HepG2 (cell line): ENCODE measurements around the gene FAM3B. TPM values are rescaled to one million over a fixed set of nuclear protein-coding genes. Genes with fewer than 3 reads are reported as not detected.

Experiments
- BHLHE40 ChIP-seq: IDR thresholded peaks from 2 replicates; pipeline ENCODE4 v1.6.1; 2011; ENCODE audit warnings: low read length, improper control_type of control experiment
- CBX5 ChIP-seq: sonication (generic); formaldehyde crosslinking; IDR thresholded peaks from 2 replicates; pipeline ENCODE4 v1.4.0; 2020; ENCODE audit warnings: missing genetic modification reagents, borderline replicate concordance
- CCDC6 ChIP-seq: sonication (generic); formaldehyde crosslinking; IDR thresholded peaks from 2 replicates; pipeline ENCODE4 v1.8.1; 2022; ENCODE audit warnings: mild to moderate bottlenecking, missing genetic modification reagents, moderate library complexity
- CREB3 ChIP-seq: sonication (generic); formaldehyde crosslinking; IDR thresholded peaks from 2 replicates; pipeline ENCODE4 v1.5.0; 2020; ENCODE audit warnings: missing genetic modification reagents
- ETV6 ChIP-seq: sonication (generic); formaldehyde crosslinking; conservative IDR thresholded peaks from 2 replicates; pipeline ENCODE4 v1.4.0; 2020; ENCODE audit warnings: missing genetic modification reagents
- EZH2 ChIP-seq: conservative IDR thresholded peaks from 2 replicates; pipeline ENCODE4 v1.6.1; 2012; ENCODE audit warnings: mild to moderate bottlenecking, low read depth, low read length, moderate library complexity
- FOXO1 ChIP-seq: sonication (generic); formaldehyde crosslinking; IDR thresholded peaks from 2 replicates; pipeline ENCODE4 v1.4.0; 2020; ENCODE audit warnings: missing genetic modification reagents
- GZF1 ChIP-seq: sonication (generic); formaldehyde crosslinking; IDR thresholded peaks from 2 replicates; pipeline ENCODE4 v1.5.1; 2020; ENCODE audit warnings: mild to moderate bottlenecking, missing genetic modification reagents
- HMGA1 ChIP-seq: sonication (generic); formaldehyde crosslinking; conservative IDR thresholded peaks from 2 replicates; pipeline ENCODE4 v1.4.0; 2020; ENCODE audit warnings: missing genetic modification reagents
- HNRNPL ChIP-seq: fragments of 200-400 bp; formaldehyde crosslinking; IDR thresholded peaks from 2 replicates; pipeline ENCODE4 v1.6.1; 2017; ENCODE audit warnings: mild to moderate bottlenecking, low read depth, low read length
- MAFK ChIP-seq, 2 experiments: IDR thresholded peaks in 1 of 2; conservative IDR thresholded peaks in 1 of 2; 2 replicates each; pipeline ENCODE4 v1.6.1; 2011; ENCODE audit warnings: improper control_type of control experiment in 2 of 2, low read length in 2 of 2
- MED1 ChIP-seq: sonication (generic); formaldehyde crosslinking; IDR thresholded peaks from 2 replicates; pipeline ENCODE4 v1.4.0; 2020; ENCODE audit warnings: missing genetic modification reagents
- MNT ChIP-seq: fragments of 450-650 bp; IDR thresholded peaks from 2 replicates; pipeline ENCODE4 v1.6.1; 2016
- NAIF1 ChIP-seq: sonication (generic); formaldehyde crosslinking; IDR thresholded peaks from 2 replicates; pipeline ENCODE4 v1.5.0; 2020; ENCODE audit warnings: mild to moderate bottlenecking, missing genetic modification reagents, borderline replicate concordance
- POLR2AphosphoS2 ChIP-seq: IDR thresholded peaks from 2 replicates; pipeline ENCODE4 v1.6.1; 2011; ENCODE audit warnings: low read depth, low read length, improper control_type of control experiment
- SNAPC4 ChIP-seq: sonication (generic); formaldehyde crosslinking; IDR thresholded peaks from 2 replicates; pipeline ENCODE4 v1.4.0; 2020; ENCODE audit warnings: mild to moderate bottlenecking, missing genetic modification reagents
- SUZ12 ChIP-seq: fragments of 150-350 bp; IDR thresholded peaks from 2 replicates; pipeline ENCODE4 v1.6.1; 2014; ENCODE audit warnings: low read depth, low read length
- SYNCRIP ChIP-seq: fragments of 200-400 bp; formaldehyde crosslinking; IDR thresholded peaks from 2 replicates; pipeline ENCODE4 v1.6.1; 2018; ENCODE audit warnings: mild to moderate bottlenecking, low read depth, low read length; ENCODE audit not compliant: insufficient read depth
- ZFP90 ChIP-seq: sonication (generic); formaldehyde crosslinking; IDR thresholded peaks from 2 replicates; pipeline ENCODE4 v1.8.0; 2022; ENCODE audit warnings: missing genetic modification reagents, mild to moderate bottlenecking, inconsistent platforms, borderline replicate concordance
- ZMYM3 ChIP-seq: sonication (generic); formaldehyde crosslinking; IDR thresholded peaks from 2 replicates; pipeline ENCODE4 v1.5.1; 2020; ENCODE audit warnings: mild to moderate bottlenecking, missing genetic modification reagents
- ZNF17 ChIP-seq: sonication (generic); formaldehyde crosslinking; IDR thresholded peaks from 2 replicates; pipeline ENCODE4 v1.5.0; 2020; ENCODE audit warnings: mild to moderate bottlenecking, missing genetic modification reagents
- ZNF207 ChIP-seq: fragments of 450-650 bp; IDR thresholded peaks from 2 replicates; pipeline ENCODE4 v1.6.1; 2016; ENCODE audit warnings: antibody characterized with exemption, borderline replicate concordance
- ZNF253 ChIP-seq: sonication (generic); formaldehyde crosslinking; IDR thresholded peaks from 2 replicates; pipeline ENCODE4 v1.8.0; 2022; ENCODE audit warnings: mild to moderate bottlenecking, missing genetic modification reagents, borderline replicate concordance
- ZSCAN20 ChIP-seq: sonication (generic); formaldehyde crosslinking; IDR thresholded peaks from 2 replicates; pipeline ENCODE4 v1.4.0; 2020; ENCODE audit warnings: missing genetic modification reagents, mild to moderate bottlenecking, borderline replicate concordance
- polyA plus RNA-seq, 8 experiments: library from polyadenylated mRNA; depleted of rRNA in 3 of 8; stranded (reverse) in 7 of 8; unstranded in 1 of 8; fragments of >200 nt; fragmentation: Illumina TruSeq in 4 of 8; extraction: Trizol in 4 of 8; gene quantifications; 2 replicates each; pipeline versions ENCODE4 v1.2.1 to v1.2.3, GENCODE V29; 2011 to 2016; ENCODE audit warnings: low read depth in 4 of 8, missing spikeins in 1 of 8, mixed read lengths in 1 of 8; ENCODE audit not compliant: insufficient read depth in 1 of 8
- total RNA-seq, 5 experiments: library from RNA; depleted of rRNA; stranded (reverse); fragments of >200 nt; fragmentation: Illumina TruSeq; extraction: Trizol; gene quantifications; 2 replicates each; pipeline ENCODE4 v1.2.3, GENCODE V29; 2016; ENCODE audit warnings: low read depth in 1 of 5

FAM3B gene
- total and polyA plus RNA-seq, 2 of the 13 experiments (the other 11 are each of a cell fraction or from before 2014, with no cell fraction given): 46.5 to 62.0 TPM

DNA sequence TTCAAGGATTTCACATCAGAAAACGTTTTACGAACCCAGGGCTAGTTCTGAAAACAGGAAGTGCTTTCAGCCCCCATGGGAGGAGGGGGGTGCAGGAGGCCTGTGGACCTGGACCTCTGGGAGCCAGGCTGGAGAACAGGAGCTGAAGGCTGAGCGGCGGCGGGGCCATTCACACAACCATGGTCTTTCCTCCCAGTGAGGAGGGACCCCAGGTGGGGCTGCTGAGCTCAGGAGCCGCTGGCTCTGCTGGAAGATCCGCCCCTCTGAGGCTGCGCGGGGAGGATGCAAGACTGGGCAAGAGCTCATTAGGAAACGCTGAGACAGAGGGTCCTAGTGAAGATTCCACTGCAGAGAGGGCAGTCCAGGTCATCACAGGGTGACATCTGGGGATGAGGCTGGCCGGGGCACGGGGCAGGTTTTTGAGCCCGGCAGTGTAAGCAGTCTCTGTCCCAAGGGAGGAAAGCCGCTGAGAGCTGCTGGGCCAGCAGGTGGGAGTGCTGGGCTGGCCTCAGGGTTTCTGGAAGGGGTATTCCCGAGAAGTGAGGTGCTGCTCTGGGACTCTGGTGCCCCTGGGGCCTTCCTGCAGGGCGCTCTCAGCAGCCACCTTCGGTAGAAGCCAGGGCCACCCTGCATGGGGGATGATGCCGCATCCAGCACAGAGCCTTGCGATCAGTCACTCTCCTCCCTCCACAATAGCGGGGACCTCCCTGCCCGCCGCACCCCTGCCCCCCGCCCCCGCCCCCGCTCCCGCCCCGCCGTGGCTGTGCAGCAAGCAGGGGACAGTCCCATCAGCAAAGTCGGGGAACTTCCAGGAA is 52.7 kb downstream of the FAM3B start (continued):
- TF ChIP-seq MNT (no peak), ZNF253 (no peak), ETV6 (CRISPR knock-in tag) (no peak), ZNF17 (CRISPR knock-in tag) (no peak), ZSCAN20 (CRISPR knock-in tag) (no peak), SUZ12 (no peak), CBX5 (CRISPR knock-in tag) (no peak), HNRNPL (no peak), ZNF207 (no peak), ZFP90 (CRISPR knock-in tag) (no peak), MED1 (CRISPR knock-in tag) (0 out of 2 replicates have a peak, but pooled peaks have one; percentile 26), POLR2AphosphoS2 (no peak), CCDC6 (CRISPR knock-in tag) (no peak), SNAPC4 (no peak), GZF1 (CRISPR knock-in tag) (no peak), HMGA1 (CRISPR knock-in tag) (no peak), FOXO1 (no peak), EZH2 (no peak), CREB3 (CRISPR knock-in tag) (no peak), ZMYM3 (CRISPR knock-in tag) (no peak), MAFK (conservative IDR thresholded peaks at IDR 0.05 in 1 of 2, IDR thresholded peaks at IDR 0.05 in 1 of 2; ENCODE audit: low read length in 2 of 2) (no peak), NAIF1 (CRISPR knock-in tag) (no peak), BHLHE40 (no peak), SYNCRIP (no peak)
